Transverse colon (tissue), 4 donors: ENCODE measurements around the gene MTHFD1.

Experiments used
- CTCF ChIP-seq, 5 experiments: fragments of 200-600 bp in 3 of 5; fragments of 450-650 bp in 2 of 5; sonication (generic) in 3 of 5; IDR thresholded peaks; 1 replicate in 2 of 5; 2 replicates in 3 of 5; pipeline ENCODE4 v1.5.1; 2016 to 2017; ENCODE audit warnings: antibody characterized with exemption in 5 of 5, inconsistent platforms in 3 of 5, mild to moderate bottlenecking in 2 of 5, moderate library complexity in 1 of 5
- EP300 ChIP-seq: sonication (generic); formaldehyde crosslinking; IDR thresholded peaks from one replicate; pipeline ENCODE4 v1.6.1; 2017; ENCODE audit warnings: antibody characterized with exemption, low read depth
- POLR2A ChIP-seq: fragments of 450-650 bp; IDR thresholded peaks from one replicate; pipeline ENCODE4 v1.6.1; 2016; ENCODE audit warnings: antibody characterized with exemption, mild to moderate bottlenecking, moderate library complexity
- POLR2AphosphoS5 ChIP-seq, 3 donors: sonication (generic); formaldehyde crosslinking; IDR thresholded peaks; one replicate each; pipeline ENCODE4 v1.6.1; 2016; ENCODE audit warnings: antibody characterized with exemption in 3 of 3

- TF ChIP-seq CTCF (IDR thresholded peaks at IDR 0.05) (no peak), POLR2AphosphoS5 (IDR thresholded peaks at IDR 0.05) (no peak), POLR2A (no peak), EP300 (no peak)
Observed at GRCh38 chr14:64467566-64467965, 79.4 kb downstream of the MTHFD1 start.
